Measurements from ENCODE around the gene LCA5L. TPM values are rescaled to one million over a fixed set of nuclear protein-coding genes. Genes with fewer than 3 reads are reported as not detected.

The LCA5L gene
- polyA plus RNA-seq, 1 donor (not counting 4 experiments of a cell fraction or from before 2014, with no cell fraction given): 0.96 TPM

- Histone ChIP-seq H2AFZ (ENCODE audit: control insufficient read depth, low read length) (peak overlapping the region; percentile 95), H3K4me3 (ENCODE audit: control insufficient read depth in 2 of 3, extremely low read depth in 1 of 3, insufficient read depth in 2 of 3, low read depth in 1 of 3, low read length in 3 of 3) (peak overlapping the region; percentile 64 to 92 (median 91))
These were observed 64.6 kb downstream of the LCA5L start for GRCh38 chr21:39381009-39381408.

GRCh38 chr21:39379986-39380891 lies 65.3 kb downstream of the LCA5L start:
- H3K4me1 ChIP-seq (ENCODE audit: control insufficient read depth, extremely low read depth, insufficient read depth, low read length): peaks cover 19% of the 10 kb centered on the region
- H4K20me1 ChIP-seq (ENCODE audit: control insufficient read depth, extremely low read depth, insufficient read depth, low read length): no peaks in the 10 kb centered on the region
- H3K4me2 ChIP-seq (ENCODE audit: control insufficient read depth, extremely low read depth, insufficient read depth, low read depth, low read length): peak overlapping the region; percentile 93
- peak overlapping the region; percentile 95 for H2AFZ ChIP-seq (ENCODE audit: control insufficient read depth, low read length)
- no peaks in the 10 kb centered on the region for H3K27me3 ChIP-seq (ENCODE audit: control insufficient read depth, extremely low read depth, insufficient read depth, low read length)
- H3K9ac ChIP-seq (ENCODE audit: control insufficient read depth, extremely low read depth, insufficient read depth, low read length): peak overlapping the region; percentile 90
- no peaks in the 10 kb centered on the region for H3K9me3 ChIP-seq (ENCODE audit: control insufficient read depth, low read depth, low read length)
- H3K36me3 ChIP-seq (ENCODE audit: control insufficient read depth in 2 of 2, extremely low read depth in 1 of 2, insufficient read depth in 2 of 2, low read length in 2 of 2): no peaks in the 10 kb centered on the region
- dilution Hi-C loops (cut with MboI; ENCODE audit: extremely low pct_ligation_motif_present, low sequenced_read_pairs): no loop called here
- peak overlapping the region; percentile 85 for H3K27ac ChIP-seq (ENCODE audit: control insufficient read depth, insufficient read depth, low read length)
- H3K79me2 ChIP-seq (ENCODE audit: control insufficient read depth, insufficient read depth, low read length): peaks cover 6% of the 10 kb centered on the region
- DNase-seq (ENCODE audit: low read depth, low spot score) (peak; percentile 70), FAIRE-seq (peak; percentile 13)
- H3K9me1 ChIP-seq (ENCODE audit: control insufficient read depth, extremely low read depth, insufficient read depth, low read length): no peaks in the 10 kb centered on the region
- TF ChIP-seq CTCF (optimal IDR thresholded peaks at IDR 0.05 in 1 of 3, IDR thresholded peaks at IDR 0.05 in 1 of 3, conservative IDR thresholded peaks at IDR 0.05 in 1 of 3; ENCODE audit: extremely low read depth in 1 of 3, insufficient read depth in 2 of 3, low read length in 3 of 3): no peak
- H3K4me3 ChIP-seq (ENCODE audit: control insufficient read depth in 2 of 3, extremely low read depth in 1 of 3, insufficient read depth in 2 of 3, low read depth in 1 of 3, low read length in 3 of 3): peak overlapping the region; percentile 64 to 92 (median 91)

More at GRCh38 chr21:39381009-39381408, 64.6 kb downstream of the LCA5L start:
- Histone ChIP-seq H3K27me3 (ENCODE audit: control insufficient read depth, extremely low read depth, insufficient read depth, low read length) (no peaks in the 10 kb centered on the region), H3K4me2 (ENCODE audit: control insufficient read depth, extremely low read depth, insufficient read depth, low read depth, low read length) (peak overlapping the region; percentile 93), H3K27ac (ENCODE audit: control insufficient read depth, insufficient read depth, low read length) (peak overlapping the region; percentile 85), H3K36me3 (ENCODE audit: control insufficient read depth in 2 of 2, extremely low read depth in 1 of 2, insufficient read depth in 2 of 2, low read length in 2 of 2) (no peaks in the 10 kb centered on the region), H3K79me2 (ENCODE audit: control insufficient read depth, insufficient read depth, low read length) (peaks cover 7% of the 10 kb centered on the region), H3K9ac (ENCODE audit: control insufficient read depth, extremely low read depth, insufficient read depth, low read length) (peak overlapping the region; percentile 90), H4K20me1 (ENCODE audit: control insufficient read depth, extremely low read depth, insufficient read depth, low read length) (no peaks in the 10 kb centered on the region), H3K9me3 (ENCODE audit: control insufficient read depth, low read depth, low read length) (no peaks in the 10 kb centered on the region), H3K9me1 (ENCODE audit: control insufficient read depth, extremely low read depth, insufficient read depth, low read length) (no peaks in the 10 kb centered on the region), H3K4me1 (ENCODE audit: control insufficient read depth, extremely low read depth, insufficient read depth, low read length) (peaks cover 21% of the 10 kb centered on the region)
- DNase-seq (ENCODE audit: low read depth, low spot score) (no peak), FAIRE-seq (no peak)
- TF ChIP-seq CTCF (optimal IDR thresholded peaks at IDR 0.05 in 1 of 3, IDR thresholded peaks at IDR 0.05 in 1 of 3, conservative IDR thresholded peaks at IDR 0.05 in 1 of 3; ENCODE audit: extremely low read depth in 1 of 3, insufficient read depth in 2 of 3, low read length in 3 of 3) (no peak), EZH2 (IDR thresholded peaks at IDR 0.05; ENCODE audit: low read length) (no peak)
- dilution Hi-C loops (cut with MboI; ENCODE audit: extremely low pct_ligation_motif_present, low sequenced_read_pairs): no loop called here

Data from keratinocyte (primary cell).